Hematopoietic multipotent progenitor cell treated with erythropoietin and hydrocortisone succinate and interleukin-3 and kit ligand, for 8 days (in vitro differentiated cells): ENCODE data around the gene URI1.
"Not testable (repeated sequence)": the region's sequence is repeated elsewhere in the genome, so short reads cannot be mapped to it uniquely, and the experiment has no call there.

Experiments used
- DNase-seq: peaks from one replicate; pipeline ENCODE4 v3.0.0-alpha.2; 2015

Gene URI1, protein sequence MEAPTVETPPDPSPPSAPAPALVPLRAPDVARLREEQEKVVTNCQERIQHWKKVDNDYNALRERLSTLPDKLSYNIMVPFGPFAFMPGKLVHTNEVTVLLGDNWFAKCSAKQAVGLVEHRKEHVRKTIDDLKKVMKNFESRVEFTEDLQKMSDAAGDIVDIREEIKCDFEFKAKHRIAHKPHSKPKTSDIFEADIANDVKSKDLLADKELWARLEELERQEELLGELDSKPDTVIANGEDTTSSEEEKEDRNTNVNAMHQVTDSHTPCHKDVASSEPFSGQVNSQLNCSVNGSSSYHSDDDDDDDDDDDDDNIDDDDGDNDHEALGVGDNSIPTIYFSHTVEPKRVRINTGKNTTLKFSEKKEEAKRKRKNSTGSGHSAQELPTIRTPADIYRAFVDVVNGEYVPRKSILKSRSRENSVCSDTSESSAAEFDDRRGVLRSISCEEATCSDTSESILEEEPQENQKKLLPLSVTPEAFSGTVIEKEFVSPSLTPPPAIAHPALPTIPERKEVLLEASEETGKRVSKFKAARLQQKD

DNA sequence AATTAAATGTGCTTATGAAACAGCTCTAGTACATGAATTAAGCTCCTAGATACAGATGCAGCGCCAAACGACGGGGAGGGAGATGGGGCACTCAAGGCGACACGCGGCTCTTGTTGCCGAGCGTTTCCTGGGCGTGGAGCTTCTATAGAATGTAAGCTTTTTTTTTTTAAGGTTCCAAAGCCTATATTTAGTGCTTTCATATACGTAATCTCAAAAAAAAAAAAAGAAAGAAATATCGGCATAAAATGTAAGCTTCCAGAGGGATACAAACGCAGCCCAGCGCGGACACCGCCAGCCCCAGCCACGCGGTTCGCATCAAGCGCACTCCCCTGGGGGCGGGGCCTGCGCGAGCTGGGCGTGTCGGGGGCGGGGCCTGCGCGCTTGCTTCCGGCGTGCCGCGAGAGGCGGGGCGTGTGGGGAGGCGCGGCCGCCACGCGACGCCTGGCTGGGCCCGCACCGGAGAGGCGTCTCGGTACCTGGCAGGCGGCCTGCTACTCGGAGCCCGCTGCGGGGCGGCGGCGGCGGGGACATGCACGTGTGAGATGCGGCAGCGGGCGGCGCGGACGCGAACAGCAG is at the start of gene URI1:
URI1 (plus strand) TSS at position 412 of the 576 bp plus-strand sequence. CDS start 309 bp downstream, outside the sequence.
- peak; percentile 83 for DNase-seq

DNA sequence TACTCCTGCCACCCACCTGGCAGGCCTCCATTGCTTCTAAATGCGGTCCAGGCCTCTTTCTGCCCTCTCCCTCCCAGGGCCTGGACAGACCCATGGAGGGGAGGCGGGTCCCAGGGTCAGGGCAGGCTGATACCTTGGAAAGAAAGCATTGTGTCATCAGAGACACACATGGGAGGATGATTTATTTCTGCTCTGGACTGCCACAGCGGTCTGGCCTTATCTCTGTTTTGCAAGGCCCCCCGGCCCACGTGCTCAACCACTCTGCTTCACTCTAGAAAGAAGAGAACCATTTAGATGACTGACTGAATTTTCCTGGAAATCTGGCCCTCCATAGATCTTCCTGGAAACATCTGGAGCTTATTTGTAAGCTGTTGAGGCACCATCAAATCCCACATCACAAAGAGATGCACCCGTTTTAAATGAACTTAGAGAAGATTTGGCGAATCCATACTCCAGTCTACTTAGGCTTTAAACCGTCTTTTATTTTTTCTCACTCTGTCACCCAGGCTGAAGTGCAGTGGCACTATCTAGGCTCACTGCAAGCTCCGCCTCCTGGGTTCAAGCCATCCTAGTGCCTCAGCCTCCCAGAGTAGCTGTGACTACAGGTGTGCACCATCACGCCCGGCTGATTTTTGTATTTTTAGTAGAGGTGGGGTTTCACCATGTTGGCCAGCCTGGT is 48.3 kb upstream of the URI1 start:
- peak; percentile 91 for DNase-seq

GRCh38 chr19:29896802-29897201 is 45.2 kb upstream of the URI1 start:
- peak; percentile 49 for DNase-seq

- no peak for DNase-seq
Measured at GRCh38 chr19:29897466-29897865, 44.6 kb upstream of the URI1 start.

GRCh38 chr19:29904017-29904416 is 38.0 kb upstream of the URI1 start:
- DNase-seq = no peak

- DNase-seq = no peak
Measured at GRCh38 chr19:29908963-29909944, 32.8 kb upstream of the URI1 start.

DNA sequence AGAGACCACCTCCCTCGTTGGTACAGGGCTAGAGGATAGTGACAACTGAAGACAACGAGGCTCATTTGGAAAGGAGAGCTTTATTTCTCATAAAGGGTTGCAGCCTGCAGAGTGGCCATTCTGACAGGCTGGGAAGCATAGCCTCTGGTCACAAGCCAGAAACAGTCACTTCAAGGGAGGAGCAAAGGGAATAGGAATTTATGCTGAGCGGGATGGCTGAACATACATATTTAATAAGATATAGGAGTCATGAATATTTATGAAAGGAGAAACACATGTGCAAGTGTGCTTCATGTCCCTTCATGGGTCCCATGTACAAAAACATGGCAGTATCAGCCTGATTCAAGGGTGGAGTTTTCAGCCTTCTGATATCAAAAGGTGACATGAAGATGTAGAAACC is 27.1 kb upstream of the URI1 start:
- no peak for DNase-seq

- not testable (repeated sequence) for DNase-seq
Measured at GRCh38 chr19:29915832-29916231, 26.2 kb upstream of the URI1 start.

GRCh38 chr19:29917911-29918310 is 24.1 kb upstream of the URI1 start:
- DNase-seq = no peak

DNA sequence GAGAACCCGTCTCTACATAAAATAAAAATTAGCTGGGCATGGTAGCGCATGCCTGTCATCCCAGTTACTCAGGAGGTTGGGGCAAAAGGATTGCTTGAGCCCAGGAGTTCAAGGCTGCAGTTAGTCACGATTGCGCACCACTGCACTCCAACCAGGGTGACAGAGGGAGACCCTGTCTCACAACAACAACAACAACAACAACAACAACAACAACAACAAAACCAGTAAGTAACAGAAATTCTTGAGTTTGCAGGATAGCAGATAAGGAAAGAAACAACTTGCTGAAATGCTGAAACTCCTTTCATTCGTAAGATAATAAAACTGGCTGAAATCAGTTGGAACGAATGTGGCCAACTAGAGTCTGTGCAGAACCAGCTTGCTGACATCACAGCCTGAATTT is 23.1 kb upstream of the URI1 start:
- no peak for DNase-seq

- DNase-seq = no peak
Measured at GRCh38 chr19:29922972-29923371, 19.1 kb upstream of the URI1 start.

- no peak for DNase-seq
Measured at GRCh38 chr19:29923653-29924052, 18.4 kb upstream of the URI1 start.

- no peak for DNase-seq
Measured at GRCh38 chr19:29926031-29926430, 16.0 kb upstream of the URI1 start.

- DNase-seq = no peak
Measured at GRCh38 chr19:29926801-29927200, 15.2 kb upstream of the URI1 start.

GRCh38 chr19:29927944-29928625 is 14.0 kb upstream of the URI1 start:
- no peak for DNase-seq

- no peak for DNase-seq
Measured at GRCh38 chr19:29928831-29929230, 13.2 kb upstream of the URI1 start.

GRCh38 chr19:29934257-29934656 is 7.8 kb upstream of the URI1 start:
- DNase-seq = no peak

GRCh38 chr19:29934781-29935180 is 7.3 kb upstream of the URI1 start:
- DNase-seq = no peak

GRCh38 chr19:29936409-29936808 is 5.6 kb upstream of the URI1 start:
- no peak for DNase-seq

DNA sequence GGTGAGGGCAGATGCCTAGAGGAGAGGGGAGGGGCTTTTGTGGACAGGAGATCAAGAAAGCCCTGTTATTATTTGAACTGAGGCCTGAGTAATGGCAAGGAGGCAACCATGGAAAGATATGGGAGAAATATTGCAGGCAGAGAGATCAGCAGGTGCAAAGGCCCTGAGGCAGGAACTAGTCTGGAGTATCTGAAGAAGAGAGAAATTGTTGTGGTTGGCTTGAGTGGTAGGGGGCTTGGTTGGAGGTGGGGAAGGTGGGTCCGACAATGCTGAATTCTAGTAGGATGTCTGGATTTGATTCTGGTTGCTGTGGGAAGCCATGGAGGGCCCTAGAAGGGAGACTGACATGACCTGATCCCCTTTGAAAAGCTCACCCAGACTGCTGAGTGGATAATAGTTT is 2.4 kb upstream of the URI1 start:
- DNase-seq = no peak

DNA sequence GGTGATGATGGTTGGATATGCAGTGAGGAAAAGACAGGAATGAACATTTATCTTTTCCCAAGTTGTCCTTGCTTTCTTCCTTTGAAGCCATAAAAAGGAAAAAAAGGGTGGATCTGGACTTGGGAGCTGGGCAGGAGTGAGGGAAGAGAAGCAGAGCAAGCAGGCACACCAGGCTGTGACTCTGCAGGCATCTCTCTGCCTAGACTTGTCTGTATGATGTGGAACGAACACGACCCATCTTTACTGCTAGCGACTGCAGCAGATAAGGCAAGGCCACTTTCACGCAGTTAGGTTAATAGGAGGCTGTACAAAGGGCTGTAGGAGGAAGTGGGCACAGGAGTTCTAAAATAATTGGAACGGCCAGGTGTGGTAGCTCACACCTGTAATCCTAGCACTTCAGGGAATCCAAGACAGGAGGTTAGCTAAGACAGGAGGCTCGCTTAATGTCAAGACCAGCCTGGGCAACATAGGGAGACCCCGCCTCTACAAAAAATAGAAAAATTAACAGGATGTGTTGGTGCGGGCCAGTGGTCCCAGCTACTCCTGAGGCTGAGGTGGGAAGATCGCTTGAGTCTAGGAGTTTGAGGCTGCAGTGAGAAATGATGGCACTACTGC is 961 bp upstream of the URI1 start:
- no peak for DNase-seq
